OCI-LY3 (cell line): Measurements from ENCODE around the gene PET100.

Experiments
- H2AFZ ChIP-seq: fragments of 200-600, 300-600 bp; shearing (Covaris generic); 2 replicates; pipeline ENCODE4 v1.6.0; 2014; ENCODE audit warnings: antibody characterized with exemption, low read depth, low read length
- H3K27ac ChIP-seq: fragments of 200-600, 300-600 bp; sonication (generic); 2 replicates; pipeline ENCODE4 v1.5.1; 2014; ENCODE audit warnings: mild to moderate bottlenecking, low read length, moderate library complexity, mixed read lengths
- H3K27me3 ChIP-seq: fragments of 200-600, 300-600 bp; sonication (generic); 2 replicates; pipeline ENCODE4 v1.6.1; 2014; ENCODE audit warnings: low read depth, low read length, mixed read lengths
- H3K36me3 ChIP-seq: fragments of 200-600, 300-600 bp; sonication (generic); replicated peaks from 2 replicates; pipeline ENCODE3; 2014; ENCODE audit warnings: low read depth, low read length, mixed read lengths
- H3K4me1 ChIP-seq: fragments of 300-600, 200-600 bp; sonication (generic); 2 replicates; pipeline ENCODE4 v1.6.1; 2014; ENCODE audit warnings: low read length, mixed read lengths
- H3K4me2 ChIP-seq: fragments of 200-600, 300-600 bp; sonication (generic); 2 replicates; pipeline ENCODE4 v1.6.1; 2014; ENCODE audit warnings: low read length, mixed read lengths
- H3K4me3 ChIP-seq: fragments of 300-600, 200-600 bp; sonication (generic); 2 replicates; pipeline ENCODE4 v1.5.1; 2014; ENCODE audit warnings: antibody characterized with exemption, mild to moderate bottlenecking, low read length, moderate library complexity
- H3K79me2 ChIP-seq: fragments of 300-600, 200-600 bp; shearing (Covaris generic); 2 replicates; pipeline ENCODE4 v1.6.1; 2014; ENCODE audit warnings: mild to moderate bottlenecking, low read length, mixed read lengths
- H3K9ac ChIP-seq: fragments of 300-600, 200-600 bp; shearing (Covaris generic); 2 replicates; pipeline ENCODE4 v1.6.0; 2014; ENCODE audit warnings: mild to moderate bottlenecking, low read length, moderate library complexity
- H3K9me3 ChIP-seq: fragments of 200-600, 300-600 bp; shearing (Covaris generic); 2 replicates; pipeline ENCODE4 v1.6.1; 2014; ENCODE audit warnings: low read length, mixed read lengths; ENCODE audit not compliant: insufficient read depth
- H4K20me1 ChIP-seq: fragments of 200-600, 300-600 bp; sonication (generic); 2 replicates; pipeline ENCODE4 v1.6.1; 2016; ENCODE audit warnings: low read length, mixed read lengths; ENCODE audit not compliant: insufficient read depth
- EZH2phosphoT487 ChIP-seq: fragments of 200-600 bp; shearing (Covaris generic); IDR thresholded peaks from 2 replicates; pipeline ENCODE4 v1.6.1; 2018; ENCODE audit warnings: antibody characterized with exemption, mixed run types, low read depth
- TF ChIP-seq, protein P1 (sequence below): fragments of 200-600, 300-600 bp; sonication (generic); IDR thresholded peaks from 2 replicates; pipeline ENCODE4 v1.5.1; 2014; ENCODE audit warnings: antibody characterized with exemption, low read length, low read depth

PET100 gene

DNA sequence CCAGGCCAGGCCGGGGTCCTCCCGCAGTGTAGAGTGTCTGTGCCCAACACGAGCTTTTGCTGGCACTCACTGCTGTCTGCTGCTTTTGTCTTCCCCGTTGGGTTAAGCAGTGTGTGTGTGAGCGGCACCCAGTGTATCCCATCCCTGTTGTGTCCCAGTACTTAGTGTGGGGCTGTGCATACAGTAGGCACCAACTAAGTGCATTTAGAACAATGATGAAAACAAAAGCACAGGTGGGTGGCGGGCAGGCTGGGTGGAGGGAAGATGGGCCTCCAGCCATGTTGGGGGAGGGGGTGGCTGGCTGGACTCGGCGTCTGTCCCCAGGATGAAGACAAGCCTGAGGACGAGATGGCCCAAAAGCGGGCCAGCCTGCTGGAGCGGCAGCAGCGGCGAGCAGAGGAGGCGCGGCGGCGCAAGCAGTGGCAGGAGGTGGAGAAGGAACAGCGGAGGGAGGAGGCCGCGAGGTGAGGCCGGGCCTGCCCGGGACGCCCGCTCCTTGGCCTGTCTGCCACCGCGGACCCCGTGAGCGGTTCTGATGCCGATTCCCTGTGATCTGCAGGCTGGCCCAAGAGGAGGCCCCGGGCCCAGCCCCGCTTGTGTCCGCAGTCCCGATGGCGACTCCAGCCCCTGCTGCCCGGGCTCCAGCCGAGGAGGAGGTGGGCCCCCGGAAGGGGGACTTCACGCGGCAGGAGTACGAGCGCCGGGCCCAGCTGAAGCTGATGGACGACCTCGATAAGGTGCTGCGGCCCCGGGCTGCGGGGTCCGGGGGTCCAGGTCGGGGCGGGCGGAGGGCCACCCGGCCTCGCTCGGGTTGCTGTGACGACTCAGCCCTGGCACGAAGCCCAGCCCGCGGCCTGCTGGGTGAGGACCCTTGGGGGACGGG is 14.5 kb upstream of the PET100 start:
- H3K79me2 ChIP-seq, result no peaks in the 10 kb centered on the region
- H3K27ac ChIP-seq, result no peak overlapping the region
- H3K9me3 ChIP-seq, result no peaks in the 10 kb centered on the region
- no peak for TF ChIP-seq EZH2phosphoT487
- TF ChIP-seq, protein P1, sequence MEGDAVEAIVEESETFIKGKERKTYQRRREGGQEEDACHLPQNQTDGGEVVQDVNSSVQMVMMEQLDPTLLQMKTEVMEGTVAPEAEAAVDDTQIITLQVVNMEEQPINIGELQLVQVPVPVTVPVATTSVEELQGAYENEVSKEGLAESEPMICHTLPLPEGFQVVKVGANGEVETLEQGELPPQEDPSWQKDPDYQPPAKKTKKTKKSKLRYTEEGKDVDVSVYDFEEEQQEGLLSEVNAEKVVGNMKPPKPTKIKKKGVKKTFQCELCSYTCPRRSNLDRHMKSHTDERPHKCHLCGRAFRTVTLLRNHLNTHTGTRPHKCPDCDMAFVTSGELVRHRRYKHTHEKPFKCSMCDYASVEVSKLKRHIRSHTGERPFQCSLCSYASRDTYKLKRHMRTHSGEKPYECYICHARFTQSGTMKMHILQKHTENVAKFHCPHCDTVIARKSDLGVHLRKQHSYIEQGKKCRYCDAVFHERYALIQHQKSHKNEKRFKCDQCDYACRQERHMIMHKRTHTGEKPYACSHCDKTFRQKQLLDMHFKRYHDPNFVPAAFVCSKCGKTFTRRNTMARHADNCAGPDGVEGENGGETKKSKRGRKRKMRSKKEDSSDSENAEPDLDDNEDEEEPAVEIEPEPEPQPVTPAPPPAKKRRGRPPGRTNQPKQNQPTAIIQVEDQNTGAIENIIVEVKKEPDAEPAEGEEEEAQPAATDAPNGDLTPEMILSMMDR, result no peak
- no peaks in the 10 kb centered on the region for H4K20me1 ChIP-seq
- H3K9ac ChIP-seq, result no peak overlapping the region
- no peak overlapping the region for H3K4me3 ChIP-seq
- no peak overlapping the region for H2AFZ ChIP-seq
- no peaks in the 10 kb centered on the region for H3K27me3 ChIP-seq
- no peaks in the 10 kb centered on the region for H3K4me1 ChIP-seq
- H3K4me2 ChIP-seq, result no peak overlapping the region
- H3K36me3 ChIP-seq, result peaks cover 8% of the 10 kb centered on the region

DNA sequence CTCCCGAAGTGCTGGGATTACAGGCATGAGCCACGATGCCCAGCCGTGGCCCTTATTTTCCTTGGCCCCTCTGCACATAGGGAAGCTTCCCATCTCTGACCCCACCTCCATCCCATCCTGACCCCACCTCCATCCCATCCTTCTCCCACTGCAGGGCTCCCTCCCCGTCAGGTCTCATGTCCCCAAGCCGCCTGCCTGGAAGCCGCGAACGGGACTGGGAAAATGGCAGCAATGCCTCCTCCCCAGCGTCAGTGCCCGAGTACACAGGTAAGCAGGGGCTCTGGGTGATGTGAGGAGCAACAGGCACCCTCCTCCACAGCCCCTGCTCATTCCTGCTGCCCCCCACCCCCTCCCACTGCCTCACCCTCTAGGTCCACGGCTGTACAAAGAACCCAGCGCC is 12.4 kb upstream of the PET100 start:
- Histone ChIP-seq H3K4me3 (no peak overlapping the region), H3K27me3 (no peaks in the 10 kb centered on the region), H3K27ac (no peak overlapping the region), H3K79me2 (no peaks in the 10 kb centered on the region), H3K9ac (no peak overlapping the region), H2AFZ (no peak overlapping the region), H4K20me1 (no peaks in the 10 kb centered on the region), H3K4me2 (no peak overlapping the region), H3K9me3 (no peaks in the 10 kb centered on the region), H3K4me1 (no peaks in the 10 kb centered on the region), H3K36me3 (peaks cover 16% of the 10 kb centered on the region)
- TF ChIP-seq, protein P1, result no peak
- TF ChIP-seq EZH2phosphoT487, result no peak

DNA sequence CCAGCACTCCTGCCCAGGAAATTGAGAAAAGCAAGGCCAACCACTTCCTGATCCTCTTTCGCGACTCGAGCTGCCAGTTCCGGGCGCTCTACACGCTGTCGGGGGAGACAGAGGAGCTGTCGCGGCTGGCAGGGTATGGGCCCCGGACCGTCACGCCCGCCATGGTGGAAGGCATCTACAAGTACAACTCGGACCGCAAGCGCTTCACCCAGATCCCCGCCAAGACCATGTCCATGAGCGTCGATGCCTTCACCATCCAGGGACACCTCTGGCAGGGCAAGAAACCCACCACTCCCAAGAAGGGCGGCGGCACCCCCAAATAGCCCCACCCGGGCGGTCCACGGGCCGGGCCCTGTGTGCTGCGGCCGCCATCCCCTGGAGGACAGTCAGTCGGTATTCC is 11.9 kb upstream of the PET100 start:
- no peaks in the 10 kb centered on the region for H3K4me1 ChIP-seq
- H3K4me2 ChIP-seq, result no peak overlapping the region
- no peaks in the 10 kb centered on the region for H4K20me1 ChIP-seq
- no peak overlapping the region for H3K27ac ChIP-seq
- H3K27me3 ChIP-seq, result no peaks in the 10 kb centered on the region
- H3K36me3 ChIP-seq, result peaks cover 20% of the 10 kb centered on the region
- TF ChIP-seq EZH2phosphoT487, result no peak
- TF ChIP-seq, protein P1, result no peak
- H3K4me3 ChIP-seq, result no peak overlapping the region
- no peak overlapping the region for H3K9ac ChIP-seq
- H3K9me3 ChIP-seq, result no peaks in the 10 kb centered on the region
- no peaks in the 10 kb centered on the region for H3K79me2 ChIP-seq
- H2AFZ ChIP-seq, result no peak overlapping the region

DNA sequence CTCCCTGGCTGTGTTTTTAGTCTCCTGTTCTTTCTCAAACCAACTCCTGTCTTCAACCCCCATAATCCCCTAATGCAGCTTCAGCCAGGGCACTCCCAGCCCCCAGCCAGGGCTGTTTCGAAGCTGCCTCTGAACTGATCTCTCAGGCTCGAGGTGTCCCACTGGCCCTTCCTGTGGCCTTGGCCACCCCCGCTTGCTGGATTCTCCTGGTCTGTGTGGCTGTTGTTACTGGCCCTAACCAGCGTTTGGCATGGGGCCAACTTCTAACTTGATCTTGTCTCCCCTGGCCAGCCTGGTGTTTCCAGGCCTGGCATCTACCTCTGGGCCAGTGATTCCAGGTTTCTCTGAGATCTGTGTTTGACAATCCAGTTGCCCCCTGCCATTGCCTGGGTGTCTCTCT is 11.2 kb upstream of the PET100 start:
- H3K4me3 ChIP-seq, result no peak overlapping the region
- no peaks in the 10 kb centered on the region for H3K4me1 ChIP-seq
- peaks cover 24% of the 10 kb centered on the region for H3K36me3 ChIP-seq

More for the DNA sequence above, 11.2 kb upstream of the PET100 start:
- H3K9me3 ChIP-seq, result no peaks in the 10 kb centered on the region
- H3K27ac ChIP-seq, result no peak overlapping the region
- no peaks in the 10 kb centered on the region for H3K27me3 ChIP-seq
- no peak overlapping the region for H2AFZ ChIP-seq
- H3K9ac ChIP-seq, result no peak overlapping the region
- no peaks in the 10 kb centered on the region for H4K20me1 ChIP-seq
- TF ChIP-seq, protein P1, result no peak
- TF ChIP-seq EZH2phosphoT487, result no peak
- H3K79me2 ChIP-seq, result no peaks in the 10 kb centered on the region
- no peak overlapping the region for H3K4me2 ChIP-seq
